ENCODE measurements around the gene ATP7A. TPM values are rescaled to one million over a fixed set of nuclear protein-coding genes. Genes with fewer than 3 reads are reported as not detected.
"Not testable (repeated sequence)": the region's sequence is repeated elsewhere in the genome, so short reads cannot be mapped to it uniquely, and the experiment has no call there.

The ATP7A gene
- polyA plus RNA-seq, 1 of the 3 experiments (the other 2 are of a cell fraction): 1.7 TPM

GRCh38 chrX:77917294-77917933, 6.9 kb downstream of the ATP7A start:
- CTCF ChIA-PET: no interaction called here
- Histone ChIP-seq H3K9ac (no peak overlapping the region), H2AFZ (ENCODE audit: low read depth) (no peak overlapping the region), H3K27me3 (ENCODE audit: insufficient read depth) (no peaks in the 10 kb centered on the region; the same call in 1 of the 2 replicates), H3K4me3 (ENCODE audit: low read depth in 2 of 2, low read length in 1 of 2) (no peak overlapping the region), H3K9me3 (no peaks in the 10 kb centered on the region), H3K36me3 (replicated peaks in 1 of 2; ENCODE audit: control insufficient read depth in 1 of 2, insufficient read depth in 2 of 2, low read length in 1 of 2) (no peaks in the 10 kb centered on the region), H3K27ac (ENCODE audit: low read depth in 2 of 2, low read length in 1 of 2) (no peak overlapping the region), H3K79me2 (ENCODE audit: insufficient read depth) (0 out of 2 replicates have a peak, but pooled peaks cover 6% of the 10 kb centered on the region), H4K20me1 (ENCODE audit: insufficient read depth) (peaks cover 3% of the 10 kb centered on the region; the same call in 1 of the 2 replicates), H3F3A (replicated peaks; ENCODE audit: insufficient read depth) (no peaks in the 10 kb centered on the region), H3K4me1 (ENCODE audit: control insufficient read depth in 1 of 2, insufficient read depth in 2 of 2, low read depth in 1 of 2, low read length in 1 of 2) (no peaks in the 10 kb centered on the region; a peak in 1 of 4 replicates), H3K9me2 (no peaks in the 10 kb centered on the region), H3K4me2 (peak overlapping the region; percentile 47; the same call in 1 of the 2 replicates)
- no peak for DNase-seq
- POLR2A ChIA-PET: no interaction called here
- WGBS (ENCODE audit: low lambda C conversion rate): 65% methylated on average over 2 of the region's 2 CpGs
- TF ChIP-seq SMC3 (IDR thresholded peaks at IDR 0.05; ENCODE audit: low read depth, low read length) (no peak), YY1 (IDR thresholded peaks at IDR 0.05; ENCODE audit: low read depth) (no peak), GATA2 (CRISPR knock-in tag; IDR thresholded peaks at IDR 0.05) (no peak), RXRA (IDR thresholded peaks at IDR 0.05; ENCODE audit: borderline replicate concordance, low read depth) (no peak), FOSL2 (IDR thresholded peaks at IDR 0.05; ENCODE audit: borderline replicate concordance, low read depth) (no peak), REST (IDR thresholded peaks at IDR 0.05; ENCODE audit: low read depth, low read length) (no peak)
- TF ChIP-seq, protein P1, sequence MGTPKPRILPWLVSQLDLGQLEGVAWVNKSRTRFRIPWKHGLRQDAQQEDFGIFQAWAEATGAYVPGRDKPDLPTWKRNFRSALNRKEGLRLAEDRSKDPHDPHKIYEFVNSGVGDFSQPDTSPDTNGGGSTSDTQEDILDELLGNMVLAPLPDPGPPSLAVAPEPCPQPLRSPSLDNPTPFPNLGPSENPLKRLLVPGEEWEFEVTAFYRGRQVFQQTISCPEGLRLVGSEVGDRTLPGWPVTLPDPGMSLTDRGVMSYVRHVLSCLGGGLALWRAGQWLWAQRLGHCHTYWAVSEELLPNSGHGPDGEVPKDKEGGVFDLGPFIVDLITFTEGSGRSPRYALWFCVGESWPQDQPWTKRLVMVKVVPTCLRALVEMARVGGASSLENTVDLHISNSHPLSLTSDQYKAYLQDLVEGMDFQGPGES (IDR thresholded peaks at IDR 0.05; ENCODE audit: low read depth, low read length): no peak

DNA sequence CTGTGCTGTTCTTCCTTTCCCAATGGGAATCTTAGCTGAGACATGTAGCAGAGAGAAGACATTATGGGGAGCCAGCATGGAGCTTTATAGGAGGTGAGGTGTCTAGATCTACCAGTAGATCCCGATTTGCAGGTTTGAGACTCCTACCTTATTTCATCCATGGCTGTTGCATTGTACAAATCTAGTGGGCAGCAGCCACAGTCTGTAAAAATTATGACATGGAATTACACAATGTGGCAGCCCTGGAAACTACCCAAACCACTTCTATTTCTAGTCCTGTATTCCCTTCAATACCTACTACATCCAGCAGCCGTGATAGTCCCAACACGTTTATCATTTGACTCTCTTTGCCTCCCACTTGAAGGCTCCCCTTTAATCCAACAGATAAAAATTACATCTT, 8.1 kb downstream of the ATP7A start:
- no peak overlapping the region for H3K4me2 ChIP-seq
- no peaks in the 10 kb centered on the region for H3K4me1 ChIP-seq (ENCODE audit: control insufficient read depth in 1 of 2, insufficient read depth in 2 of 2, low read depth in 1 of 2, low read length in 1 of 2)
- no peak overlapping the region for H3K4me3 ChIP-seq (ENCODE audit: low read depth in 2 of 2, low read length in 1 of 2)
- no peak overlapping the region for H3K27ac ChIP-seq (ENCODE audit: low read depth in 2 of 2, low read length in 1 of 2)
- no peaks in the 10 kb centered on the region; the same call in 1 of the 2 replicates for H3K27me3 ChIP-seq (ENCODE audit: insufficient read depth)
- H3K9me3 ChIP-seq: no peaks in the 10 kb centered on the region
- WGBS (ENCODE audit: low lambda C conversion rate): 46% methylated on average over 3 of the region's 3 CpGs
- H3K9me2 ChIP-seq: no peaks in the 10 kb centered on the region
- no peaks in the 10 kb centered on the region for H3K36me3 ChIP-seq (replicated peaks in 1 of 2; ENCODE audit: control insufficient read depth in 1 of 2, insufficient read depth in 2 of 2, low read length in 1 of 2)
- H4K20me1 ChIP-seq (ENCODE audit: insufficient read depth): peaks cover 3% of the 10 kb centered on the region; the same call in 1 of the 2 replicates
- POLR2A ChIA-PET: interaction anchor here (0.6 kb wide), 1 partner anchor 220 kb away, joined by 6 read pairs; no protein-coding TSS in a partner anchor
- CTCF ChIA-PET: interaction anchor here (1.1 kb wide), 1 partner anchor 52 kb away, joined by 3 read pairs; no protein-coding TSS in a partner anchor
- no peak overlapping the region for H2AFZ ChIP-seq (ENCODE audit: low read depth)
- H3F3A ChIP-seq (replicated peaks; ENCODE audit: insufficient read depth): no peaks in the 10 kb centered on the region
- 0 out of 2 replicates have a peak, but pooled peaks cover 6% of the 10 kb centered on the region for H3K79me2 ChIP-seq (ENCODE audit: insufficient read depth)
- no peak for TF ChIP-seq SMC3 (IDR thresholded peaks at IDR 0.05; ENCODE audit: low read depth, low read length)
- no peak for TF ChIP-seq NRF1 (IDR thresholded peaks at IDR 0.05; ENCODE audit: low read depth, low read length)
- TF ChIP-seq PBX3 (IDR thresholded peaks at IDR 0.05): no peak
- no peak for TF ChIP-seq ELF1 (IDR thresholded peaks at IDR 0.05)
- no peak for TF ChIP-seq EP300 (IDR thresholded peaks at IDR 0.05; ENCODE audit: borderline replicate concordance in 1 of 2, low read depth in 1 of 2, low read length in 1 of 2)
- TF ChIP-seq POLR2AphosphoS5 (IDR thresholded peaks at IDR 0.05; ENCODE audit: low read depth, low read length): no peak
- no peak overlapping the region for H3K9ac ChIP-seq
- DNase-seq: no peak

- H3K4me3 ChIP-seq (ENCODE audit: low read depth in 2 of 2, low read length in 1 of 2); H3K27me3 ChIP-seq (ENCODE audit: insufficient read depth); DNase-seq; H3K27ac ChIP-seq (ENCODE audit: low read depth in 2 of 2, low read length in 1 of 2); H3K9me2 ChIP-seq; H3K4me1 ChIP-seq (ENCODE audit: control insufficient read depth in 1 of 2, insufficient read depth in 2 of 2, low read depth in 1 of 2, low read length in 1 of 2); H3K9me3 ChIP-seq; H2AFZ ChIP-seq (ENCODE audit: low read depth); H3K36me3 ChIP-seq (replicated peaks in 1 of 2; ENCODE audit: control insufficient read depth in 1 of 2, insufficient read depth in 2 of 2, low read length in 1 of 2); H3K4me2 ChIP-seq; H3K79me2 ChIP-seq (ENCODE audit: insufficient read depth); H3K9ac ChIP-seq; H4K20me1 ChIP-seq (ENCODE audit: insufficient read depth); H3F3A ChIP-seq (replicated peaks; ENCODE audit: insufficient read depth); POLR2A ChIA-PET: not testable (repeated sequence)
- CTCF ChIA-PET: interaction anchor here (1.1 kb wide), 1 partner anchor 51 kb away, joined by 3 read pairs; no protein-coding TSS in a partner anchor
- 41% methylated on average over 6 of the region's 6 CpGs for WGBS (ENCODE audit: low lambda C conversion rate)
Observed at GRCh38 chrX:77919370-77919769, 8.9 kb downstream of the ATP7A start.
